Inflammatory macrophage treated with lipopolysaccharide for 4 hours (primary cell): ENCODE results near the gene TRIM58.

Source experiments
- DNase-seq: peaks from one replicate; pipeline ENCODE4 v3.0.0-alpha.2; 2020

TRIM58 gene

GRCh38 chr1:247895163-247895637 is 38.2 kb downstream of the TRIM58 start, which contains the start of gene OR2W3:
TSS of gene OR2W3 (plus strand) at chr1:247895587. CDS start at chr1:247895587, 0 bp downstream.
- DNase-seq = no peak

GRCh38 chr1:247895976-247896375 is 39.0 kb downstream of the TRIM58 start:
- DNase-seq = no peak

- no peak for DNase-seq
Observed at GRCh38 chr1:247904122-247904521, 47.1 kb downstream of the TRIM58 start.

GRCh38 chr1:247905181-247905580 is 48.2 kb downstream of the TRIM58 start:
- DNase-seq = no peak

- DNase-seq = no peak
Observed at GRCh38 chr1:247905910-247906503, 49.0 kb downstream of the TRIM58 start.

GRCh38 chr1:247906504-247907047 is 49.6 kb downstream of the TRIM58 start:
- DNase-seq = peak; percentile 80

GRCh38 chr1:247908766-247909165 is 51.8 kb downstream of the TRIM58 start:
- no peak for DNase-seq

GRCh38 chr1:247913786-247914185 is 56.8 kb downstream of the TRIM58 start:
- no peak for DNase-seq

GRCh38 chr1:247914941-247915662 is 58.1 kb downstream of the TRIM58 start:
- no peak for DNase-seq

- DNase-seq = no peak
Observed at GRCh38 chr1:247919952-247920351, 63.0 kb downstream of the TRIM58 start, which contains the start of gene OR2T8. TSS of gene OR2T8 (plus strand) at chr1:247920252. CDS start at chr1:247921018, 766 bp downstream.

- no peak for DNase-seq
Observed at GRCh38 chr1:247923941-247924340, 67.0 kb downstream of the TRIM58 start.

- no peak for DNase-seq
Observed at GRCh38 chr1:247924868-247925267, 67.9 kb downstream of the TRIM58 start, which contains the start of gene OR2AJ1. TSS of gene OR2AJ1 (plus strand) at chr1:247924889. CDS start at chr1:247933769, 8,880 bp downstream.
